Head of caudate nucleus (tissue), 42 donors: Measurements from ENCODE around the gene RFTN2.
"Not testable (repeated sequence)": the region's sequence is repeated elsewhere in the genome, so short reads cannot be mapped to it uniquely, and the experiment has no call there.

Source experiments
- DNase-seq, 42 donors: peaks; one replicate each; pipeline versions ENCODE4 v3.0.0 to v3.0.0-alpha.2; 2020 to 2021; ENCODE audit warnings: mixed read lengths in 7 of 42
- intact Hi-C: fragments of 100-400 bp; cut with DNase I; formaldehyde crosslinking; loops from one replicate; pipeline ENCODE4 v1.15.0; 2022

The RFTN2 gene, protein sequence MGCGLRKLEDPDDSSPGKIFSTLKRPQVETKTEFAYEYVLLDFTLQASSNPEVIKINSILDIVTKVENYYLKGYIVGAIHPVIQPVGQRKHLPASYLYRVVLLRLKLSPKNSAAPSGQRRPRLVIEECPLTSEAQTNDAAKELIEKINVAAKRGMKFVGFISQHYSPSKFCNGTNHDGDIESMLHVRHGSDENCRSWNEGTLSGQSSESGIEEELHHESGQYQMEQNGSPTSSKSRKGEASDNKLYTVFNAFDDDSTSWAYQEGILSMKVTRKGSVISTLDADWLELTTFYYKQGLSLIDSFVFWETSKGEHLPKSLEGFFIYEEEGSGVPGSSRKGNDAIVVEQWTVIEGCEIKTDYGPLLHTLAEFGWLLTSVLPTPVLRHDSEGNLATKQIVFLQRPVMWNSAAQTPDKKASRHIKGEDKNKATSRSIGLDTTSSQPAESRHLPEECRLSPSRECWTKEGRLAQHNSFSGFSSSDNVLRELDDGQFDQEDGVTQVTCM

GRCh38 chr2:197675246-197675645 is at the start of gene RFTN2:
Gene RFTN2, minus strand, starts transcription at chr2:197675587. Its CDS starts 129 bp downstream, at chr2:197675458.
- intact Hi-C loops = loop anchor here (10.0 kb wide), 1 partner anchor 50 kb away; no protein-coding TSS in a partner anchor
- DNase-seq = peak in 1 of 42 donors; percentile 16

GRCh38 chr2:197717863-197718262 is 42.5 kb upstream of the RFTN2 start:
- intact Hi-C loops = no loop called here
- no peak for DNase-seq

- intact Hi-C loops = no loop called here
- no peak for DNase-seq
Measured at GRCh38 chr2:197713271-197713670, 37.9 kb upstream of the RFTN2 start.

GRCh38 chr2:197711578-197711977 is 36.2 kb upstream of the RFTN2 start:
- no peak for DNase-seq
- intact Hi-C loops = no loop called here

DNA sequence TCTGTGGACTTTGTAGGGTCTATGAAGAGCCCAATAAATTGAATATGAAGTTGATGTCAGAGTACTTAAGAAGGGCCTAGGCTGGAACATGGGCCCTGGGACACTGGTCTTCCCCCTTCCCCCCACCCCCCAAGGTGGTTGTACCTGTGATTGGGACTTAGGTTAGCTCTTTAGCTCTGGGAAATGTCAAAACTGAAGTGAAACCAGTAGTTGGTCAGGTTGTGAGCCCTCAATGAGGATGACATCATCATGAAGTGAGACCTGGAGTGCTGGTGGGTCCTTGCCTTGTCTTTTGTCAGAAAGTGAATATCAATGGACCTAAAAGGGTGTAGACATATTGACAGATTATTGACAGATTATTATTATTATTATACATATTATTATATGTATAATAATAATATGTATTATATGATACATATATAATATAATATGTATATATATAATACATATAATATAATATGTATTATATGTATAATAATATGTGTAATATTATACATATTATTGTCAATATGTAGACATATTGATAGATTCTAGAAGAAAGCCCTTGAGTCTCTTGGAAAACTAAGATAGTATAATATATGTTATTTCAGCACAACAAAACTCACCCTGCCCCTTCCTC is 35.1 kb upstream of the RFTN2 start:
- intact Hi-C loops = no loop called here
- no peak for DNase-seq

DNA sequence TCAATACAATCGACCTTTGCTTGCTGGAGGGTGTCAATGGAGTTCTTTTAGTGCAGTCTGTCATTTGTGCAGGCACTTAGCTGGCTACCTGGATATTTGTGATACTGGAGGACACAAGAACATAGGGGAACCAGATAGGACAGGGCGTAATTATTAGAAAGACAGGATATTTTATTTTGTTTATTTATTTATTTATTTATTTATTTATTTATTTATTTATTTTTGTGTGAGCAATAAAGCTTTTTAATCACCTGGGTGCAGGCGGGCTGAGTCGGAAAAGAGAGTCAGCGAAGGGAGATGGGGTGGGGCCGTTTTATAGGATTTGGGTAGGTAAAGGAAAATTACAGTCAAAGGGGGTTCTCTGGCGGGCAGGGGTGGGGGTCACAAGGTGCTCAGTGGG is 33.8 kb upstream of the RFTN2 start:
- DNase-seq = not testable (repeated sequence)
- intact Hi-C loops = loop anchor here (5.0 kb wide), 3 partner anchors 68 to 272 kb away; partner anchors contain the start of genes COQ10B and SF3B1

GRCh38 chr2:197708331-197708730 is 32.9 kb upstream of the RFTN2 start:
- DNase-seq = no peak
- intact Hi-C loops = loop anchor here (5.0 kb wide), 3 partner anchors 69 to 271 kb away; partner anchors contain the start of genes COQ10B and SF3B1

GRCh38 chr2:197707316-197708213 is 32.2 kb upstream of the RFTN2 start:
- peak in 8 of 42 donors; percentile 6 to 48 (median 22) for DNase-seq
- intact Hi-C loops = loop anchor here (5.0 kb wide), 3 partner anchors 70 to 270 kb away; partner anchors contain the start of genes COQ10B and SF3B1

GRCh38 chr2:197706839-197707207 is 31.4 kb upstream of the RFTN2 start:
- no peak for DNase-seq
- intact Hi-C loops = loop anchor here (5.0 kb wide), 3 partner anchors 70 to 270 kb away; partner anchors contain the start of genes COQ10B and SF3B1

DNA sequence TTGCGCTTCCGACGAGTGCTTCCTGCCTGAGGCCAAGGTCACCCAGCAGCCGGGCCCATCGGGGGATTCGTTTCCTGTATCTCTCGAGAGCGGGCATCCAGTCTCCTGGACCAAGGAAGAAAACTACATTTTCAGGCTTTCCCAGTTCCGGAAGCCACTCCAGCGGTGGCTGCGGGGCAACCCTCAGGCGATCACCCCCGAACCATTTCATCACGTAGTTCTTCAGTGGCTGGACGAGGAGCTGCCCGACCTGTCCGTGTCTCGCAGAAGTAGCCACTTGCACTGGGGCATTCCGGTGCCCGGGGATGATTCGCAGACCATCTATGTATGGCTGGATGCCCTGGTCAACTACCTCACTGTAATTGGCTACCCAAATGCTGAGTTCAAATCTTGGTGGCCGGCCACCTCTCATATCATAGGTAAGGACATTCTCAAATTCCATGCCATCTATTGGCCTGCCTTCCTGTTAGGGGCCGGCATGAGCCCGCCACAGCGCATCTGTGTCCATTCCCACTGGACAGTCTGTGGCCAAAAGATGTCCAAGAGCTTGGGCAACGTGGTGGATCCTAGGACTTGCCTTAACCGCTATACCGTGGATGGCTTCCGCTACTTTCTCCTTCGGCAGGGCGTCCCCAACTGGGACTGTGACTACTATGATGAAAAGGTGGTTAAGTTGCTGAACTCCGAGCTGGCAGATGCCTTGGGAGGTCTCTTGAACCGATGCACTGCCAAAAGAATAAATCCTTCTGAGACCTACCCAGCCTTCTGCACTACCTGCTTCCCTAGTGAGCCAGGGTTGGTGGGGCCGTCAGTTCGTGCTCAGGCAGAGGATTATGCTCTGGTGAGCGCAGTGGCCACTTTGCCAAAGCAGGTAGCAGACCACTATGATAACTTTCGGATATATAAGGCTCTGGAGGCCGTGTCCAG is 30.8 kb upstream of the RFTN2 start:
- DNase-seq = peak in 15 of 42 donors; percentile 4 to 44 (median 12)
- intact Hi-C loops = loop anchor here (2.0 to 5.0 kb wide), 4 partner anchors 71 to 269 kb away; partner anchors contain the start of genes COQ10B, HSPD1 and SF3B1

GRCh38 chr2:197705121-197705911 is 29.9 kb upstream of the RFTN2 start, which contains the start of gene MARS2:
Gene MARS2, plus strand, starts transcription at chr2:197705369. Its CDS starts 37 bp downstream, at chr2:197705406.
- intact Hi-C loops = loop anchor here (2.0 to 5.0 kb wide), 4 partner anchors 72 to 268 kb away; partner anchors contain the start of genes COQ10B, HSPD1 and SF3B1
- DNase-seq = peak; percentile 78 to 96 (median 92)

- intact Hi-C loops = loop anchor here (2.0 to 5.0 kb wide), 4 partner anchors 73 to 267 kb away; partner anchors contain the start of genes COQ10B, HSPD1 and SF3B1
Measured at GRCh38 chr2:197704434-197705120, 29.2 kb upstream of the RFTN2 start.

DNA sequence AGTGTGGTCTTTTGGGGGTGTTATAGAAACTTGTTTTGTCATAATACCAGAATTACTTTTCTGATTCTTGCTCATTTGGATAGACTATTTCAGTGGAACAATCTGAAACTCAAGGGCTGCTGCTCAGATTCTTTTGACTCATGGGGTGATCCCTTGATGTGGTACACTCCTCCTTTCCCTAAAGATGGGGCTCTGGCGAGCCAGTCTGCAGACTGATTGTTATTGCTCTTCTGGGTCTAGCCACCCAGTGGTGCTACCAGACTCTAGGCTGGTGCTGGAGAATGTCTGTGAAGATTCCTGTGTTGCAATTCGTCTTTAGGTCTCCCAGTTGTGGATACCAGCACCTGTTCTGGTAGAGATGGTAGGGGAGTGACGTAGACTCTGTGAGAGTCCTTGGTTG is 25.6 kb upstream of the RFTN2 start:
- intact Hi-C loops = no loop called here
- no peak for DNase-seq

More at GRCh38 chr2:197704434-197705120, 29.2 kb upstream of the RFTN2 start:
- peak in 1 of 42 donors; percentile 69 for DNase-seq

GRCh38 chr2:197699724-197700123 is 24.3 kb upstream of the RFTN2 start:
- intact Hi-C loops, DNase-seq: not testable (repeated sequence)

DNA sequence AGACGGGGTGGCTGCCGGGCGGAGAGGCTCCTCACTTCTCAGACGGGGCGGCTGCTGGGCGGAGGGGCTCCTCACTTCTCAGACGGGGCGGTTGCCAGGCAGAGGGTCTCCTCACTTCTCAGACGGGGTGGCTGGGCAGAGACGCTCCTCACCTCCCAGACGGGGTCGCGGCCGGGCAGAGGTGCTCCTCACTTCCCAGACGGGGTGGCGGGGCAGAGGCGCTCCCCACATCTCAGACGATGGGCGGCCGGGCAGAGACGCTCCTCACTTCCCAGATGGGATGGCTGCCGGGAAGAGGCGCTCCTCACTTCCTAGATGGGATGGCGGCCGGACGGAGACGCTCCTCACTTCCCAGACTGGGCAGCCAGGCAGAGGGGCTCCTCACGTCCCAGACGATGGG is 21.2 kb upstream of the RFTN2 start:
- DNase-seq, intact Hi-C loops: not testable (repeated sequence)

- DNase-seq, intact Hi-C loops: not testable (repeated sequence)
Measured at GRCh38 chr2:197695971-197696370, 20.6 kb upstream of the RFTN2 start.
